Skeletal muscle tissue (tissue), 4 donors: ENCODE data around the gene C15orf40. TPM values are rescaled to one million over a fixed set of nuclear protein-coding genes. Genes with fewer than 3 reads are reported as not detected.

Experiments used
- H3K27ac ChIP-seq: one replicate; pipeline ENCODE4 v1.7.0; 2013; ENCODE audit warnings: mild to moderate bottlenecking, low read depth, low read length, inconsistent platforms
- H3K27me3 ChIP-seq, 3 donors: one replicate each; pipeline ENCODE4 v1.7.0; 2013; ENCODE audit warnings: low read length in 3 of 3; ENCODE audit not compliant: control insufficient read depth in 3 of 3, insufficient read depth in 3 of 3
- H3K36me3 ChIP-seq, 3 donors: one replicate each; pipeline ENCODE4 v1.7.0; 2013; ENCODE audit warnings: low read length in 3 of 3; ENCODE audit not compliant: control insufficient read depth in 3 of 3, insufficient read depth in 3 of 3
- H3K4me1 ChIP-seq, 3 donors: one replicate each; pipeline ENCODE4 v1.7.0; 2013; ENCODE audit warnings: low read length in 3 of 3, mild to moderate bottlenecking in 3 of 3; ENCODE audit not compliant: control insufficient read depth in 3 of 3, insufficient read depth in 3 of 3
- H3K4me3 ChIP-seq, 3 donors: one replicate each; pipeline ENCODE4 v1.7.0; 2013; ENCODE audit warnings: low read length in 3 of 3
- H3K9ac ChIP-seq, 3 donors: one replicate each; pipeline ENCODE4 v1.7.0; 2013; ENCODE audit warnings: low read length in 3 of 3, mild to moderate bottlenecking in 3 of 3, moderate library complexity in 2 of 3, low read depth in 1 of 3
- H3K9me3 ChIP-seq, 3 donors: one replicate each; pipeline ENCODE4 v1.7.0; 2013; ENCODE audit warnings: low read length in 3 of 3; ENCODE audit not compliant: control insufficient read depth in 3 of 3
- total RNA-seq: library from RNA; depleted of rRNA; stranded (reverse); fragments of >200 nt; gene quantifications from one replicate; pipeline ENCODE4 v1.2.3, GENCODE V29; 2014
- donor health status: Osteomylitis.

The C15orf40 gene
- total RNA-seq, 1 donor from 2014 or later: 18.3 TPM

- peaks cover 0 to 9% (median 6%) of the 10 kb centered on the region in 3 donors for H3K4me1 ChIP-seq
- no peaks in the 10 kb centered on the region for H3K36me3 ChIP-seq
- H3K27ac ChIP-seq: no peak overlapping the region
- no peaks in the 10 kb centered on the region for H3K27me3 ChIP-seq
- peak overlapping the region in 1 of 3 donors; percentile 18 for H3K9ac ChIP-seq
- no peaks in the 10 kb centered on the region for H3K9me3 ChIP-seq
- no peak overlapping the region for H3K4me3 ChIP-seq
Measured at GRCh38 chr15:82999426-82999825, 12.0 kb downstream of the C15orf40 start.

DNA sequence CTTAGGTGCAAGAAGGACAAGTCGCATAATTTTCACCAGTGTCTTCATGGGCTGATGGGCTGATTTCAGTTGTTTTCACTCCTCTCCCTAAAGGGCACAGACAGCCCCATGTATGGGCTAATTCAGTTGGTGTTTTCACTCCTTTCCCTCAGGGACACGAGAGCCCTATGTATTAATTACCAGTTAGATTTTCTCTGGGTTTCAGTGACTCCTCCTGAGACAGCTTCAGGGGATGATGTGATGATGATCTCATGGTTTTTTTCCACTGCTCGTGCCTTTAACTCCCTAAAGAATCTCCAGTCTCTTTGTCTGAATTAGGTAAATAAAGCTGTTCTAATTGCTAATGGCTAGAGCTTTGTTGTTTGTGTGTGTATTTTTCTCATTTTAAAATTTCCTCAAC lies 15.5 kb downstream of the C15orf40 start:
- H3K4me1 ChIP-seq: peaks cover 0 to 9% (median 6%) of the 10 kb centered on the region in 3 donors
- no peak overlapping the region for H3K27ac ChIP-seq
- no peaks in the 10 kb centered on the region for H3K9me3 ChIP-seq
- no peak overlapping the region for H3K9ac ChIP-seq
- H3K4me3 ChIP-seq: no peak overlapping the region
- H3K27me3 ChIP-seq: no peaks in the 10 kb centered on the region
- no peaks in the 10 kb centered on the region for H3K36me3 ChIP-seq

GRCh38 chr15:82995076-82995475 lies 16.4 kb downstream of the C15orf40 start:
- no peak overlapping the region for H3K27ac ChIP-seq
- peaks cover 0 to 3% (median 3%) of the 10 kb centered on the region in 3 donors for H3K36me3 ChIP-seq
- no peak overlapping the region for H3K9ac ChIP-seq
- H3K27me3 ChIP-seq: no peaks in the 10 kb centered on the region
- no peak overlapping the region for H3K4me3 ChIP-seq
- no peaks in the 10 kb centered on the region for H3K9me3 ChIP-seq
- peaks cover 0 to 7% (median 4%) of the 10 kb centered on the region in 3 donors for H3K4me1 ChIP-seq

DNA sequence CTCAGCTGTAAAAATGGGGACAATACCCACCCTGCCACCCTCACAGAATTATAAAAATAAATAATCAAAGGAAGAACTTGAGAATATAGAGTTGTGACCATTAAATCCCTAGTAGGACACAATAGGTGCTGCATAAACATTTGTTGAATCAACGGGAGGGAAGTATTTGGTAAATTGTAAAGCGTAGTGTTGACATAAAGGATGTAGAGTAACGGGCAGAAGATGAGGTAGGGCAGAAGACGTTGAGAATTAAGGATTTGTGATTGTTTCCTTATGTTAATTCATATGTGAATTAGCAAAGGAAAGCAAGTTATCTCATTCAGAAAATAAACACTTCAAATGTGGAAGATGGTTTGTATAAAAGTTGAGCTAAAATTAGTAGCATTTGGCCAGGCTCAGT lies 18.3 kb downstream of the C15orf40 start:
- H3K9ac ChIP-seq: no peak overlapping the region
- H3K4me3 ChIP-seq: no peak overlapping the region
- H3K4me1 ChIP-seq: no peaks in the 10 kb centered on the region
- H3K27ac ChIP-seq: no peak overlapping the region
- no peaks in the 10 kb centered on the region for H3K9me3 ChIP-seq
- H3K27me3 ChIP-seq: no peaks in the 10 kb centered on the region
- H3K36me3 ChIP-seq: peaks cover 1 to 16% (median 15%) of the 10 kb centered on the region in 3 donors

DNA sequence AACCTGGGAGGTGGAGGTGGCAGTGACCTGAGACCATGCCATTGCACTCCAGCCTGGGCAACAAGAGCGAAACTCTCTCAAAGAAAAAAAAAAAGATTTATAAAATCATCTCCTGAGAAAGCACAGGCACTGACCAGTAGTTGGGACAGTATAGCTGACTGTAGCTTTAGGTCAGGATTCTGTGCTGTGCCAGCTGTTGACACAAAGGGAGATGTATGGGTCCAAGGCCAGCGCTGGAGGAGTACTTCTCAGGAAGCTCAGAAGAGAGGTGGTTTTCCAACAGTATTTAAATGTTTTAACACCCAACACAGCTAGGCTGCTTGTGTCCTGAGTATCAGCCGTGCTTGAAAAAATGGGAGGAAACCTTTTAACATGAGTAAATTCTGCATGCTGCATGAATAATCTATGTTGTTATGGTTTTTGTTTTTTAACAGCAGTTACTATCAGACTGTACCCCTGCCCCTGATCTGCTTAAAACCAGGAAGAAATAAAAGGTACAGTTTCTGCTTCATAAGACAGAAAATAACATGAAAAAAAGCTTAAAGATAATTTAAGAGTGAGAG lies 18.9 kb downstream of the C15orf40 start:
- Histone ChIP-seq H3K27me3 (no peaks in the 10 kb centered on the region), H3K9ac (no peak overlapping the region), H3K9me3 (no peaks in the 10 kb centered on the region), H3K27ac (no peak overlapping the region), H3K4me1 (no peaks in the 10 kb centered on the region), H3K36me3 (peaks cover 5 to 22% (median 16%) of the 10 kb centered on the region in 3 donors), H3K4me3 (no peak overlapping the region)

GRCh38 chr15:82986442-82986780 lies 25.0 kb downstream of the C15orf40 start:
- peak overlapping the region; percentile 83 for H3K27ac ChIP-seq
- H3K4me1 ChIP-seq: peaks cover 12 to 18% (median 14%) of the 10 kb centered on the region in 3 donors
- no peaks in the 10 kb centered on the region for H3K27me3 ChIP-seq
- H3K4me3 ChIP-seq: peak overlapping the region; percentile 82 to 100 (median 100)
- peaks cover 5 to 22% (median 16%) of the 10 kb centered on the region in 3 donors for H3K36me3 ChIP-seq
- H3K9me3 ChIP-seq: no peaks in the 10 kb centered on the region
- H3K9ac ChIP-seq: peak overlapping the region; percentile 89 to 99 (median 97)

- peaks cover 5 to 22% (median 16%) of the 10 kb centered on the region in 3 donors for H3K36me3 ChIP-seq
- H3K27ac ChIP-seq: peak within 1 kb of the TSS; percentile 83
- H3K9ac ChIP-seq: peak within 1 kb of the TSS; percentile 89 to 99 (median 97)
- H3K9me3 ChIP-seq: no peaks in the 10 kb centered on the region
- peak within 1 kb of the TSS; percentile 82 to 100 (median 100) for H3K4me3 ChIP-seq
- H3K4me1 ChIP-seq: peaks cover 12 to 18% (median 14%) of the 10 kb centered on the region in 3 donors
- H3K27me3 ChIP-seq: no peaks in the 10 kb centered on the region
Measured at GRCh38 chr15:82985688-82986441, 25.6 kb downstream of the C15orf40 start, which contains the start of gene RAMAC. RAMAC (plus strand) TSS chr15:82986210; CDS start chr15:82989019, 2,809 bp downstream.

GRCh38 chr15:82980981-82981380 lies 30.5 kb downstream of the C15orf40 start:
- no peaks in the 10 kb centered on the region for H3K36me3 ChIP-seq
- H3K9me3 ChIP-seq: no peaks in the 10 kb centered on the region
- H3K4me1 ChIP-seq: peaks cover 6 to 8% (median 8%) of the 10 kb centered on the region in 3 donors
- H3K27ac ChIP-seq: no peak overlapping the region
- no peak overlapping the region for H3K4me3 ChIP-seq
- H3K27me3 ChIP-seq: no peaks in the 10 kb centered on the region
- no peak overlapping the region for H3K9ac ChIP-seq

- H3K27me3 ChIP-seq: no peaks in the 10 kb centered on the region
- no peak overlapping the region for H3K9ac ChIP-seq
- no peaks in the 10 kb centered on the region for H3K9me3 ChIP-seq
- no peaks in the 10 kb centered on the region for H3K4me1 ChIP-seq
- H3K36me3 ChIP-seq: no peaks in the 10 kb centered on the region
- H3K27ac ChIP-seq: no peak overlapping the region
- no peak overlapping the region for H3K4me3 ChIP-seq
Measured at GRCh38 chr15:82979726-82980125, 31.7 kb downstream of the C15orf40 start.

- H3K4me3 ChIP-seq: no peak overlapping the region
- H3K27me3 ChIP-seq: no peaks in the 10 kb centered on the region
- H3K36me3 ChIP-seq: no peaks in the 10 kb centered on the region
- no peak overlapping the region for H3K27ac ChIP-seq
- H3K9ac ChIP-seq: no peak overlapping the region
- no peaks in the 10 kb centered on the region for H3K9me3 ChIP-seq
- no peaks in the 10 kb centered on the region for H3K4me1 ChIP-seq
Measured at GRCh38 chr15:82978438-82978837, 33.0 kb downstream of the C15orf40 start.
